Gastrocnemius medialis (tissue), 4 donors: ENCODE measurements around the gene BRPF1. TPM values are rescaled to one million over a fixed set of nuclear protein-coding genes. Genes with fewer than 3 reads are reported as not detected.

ENCODE experiments used
- ATAC-seq, 2 donors: fragments of 150-250 bp; one replicate each; pipeline ENCODE4 v1.9.1; 2016
- DNase-seq, 2 donors: peaks; one replicate each; pipeline ENCODE4 v3.0.0-alpha.2; 2019
- H3K27ac ChIP-seq, 4 donors: fragments of 200-600 bp; sonication (generic); 1 replicate in 1 of 4; 2 replicates in 3 of 4; pipeline ENCODE4 v1.5.1; 2016 to 2018; ENCODE audit warnings: mild to moderate bottlenecking in 2 of 4, moderate library complexity in 1 of 4
- H3K27me3 ChIP-seq, 3 donors: fragments of 200-600 bp; sonication (generic) in 2 of 3; 1 replicate in 1 of 3; 2 replicates in 2 of 3; pipeline versions ENCODE4 v1.5.1 to v1.6.0; 2016 to 2019; ENCODE audit warnings: mild to moderate bottlenecking in 1 of 3, moderate library complexity in 1 of 3
- H3K36me3 ChIP-seq, 2 donors: fragments of 200-600 bp; sonication (generic) in 1 of 2; one replicate each; pipeline ENCODE4 v1.5.1; 2017 to 2018
- H3K4me1 ChIP-seq, 2 donors: fragments of 200-600 bp; sonication (generic) in 1 of 2; one replicate each; pipeline ENCODE4 v1.5.1; 2016 to 2017; ENCODE audit warnings: mild to moderate bottlenecking in 2 of 2
- H3K4me3 ChIP-seq, 4 donors: fragments of 200-600 bp; sonication (generic) in 3 of 4; 1 replicate in 1 of 4; 2 replicates in 3 of 4; pipeline ENCODE4 v1.5.1; 2016 to 2019; ENCODE audit warnings: mild to moderate bottlenecking in 2 of 4
- H3K9me3 ChIP-seq, 3 donors: fragments of 200-600 bp; sonication (generic) in 2 of 3; 1 replicate in 1 of 3; 2 replicates in 2 of 3; pipeline ENCODE4 v1.5.1; 2016 to 2019
- POLR2A ChIP-seq, 2 donors: fragments of 450-650 bp; IDR thresholded peaks; one replicate each; pipeline ENCODE4 v1.6.1; 2017; ENCODE audit warnings: antibody characterized with exemption in 2 of 2, mild to moderate bottlenecking in 2 of 2, moderate library complexity in 2 of 2
- in situ Hi-C, 4 donors: fragments of 200-750 bp; cut with MboI; loops; one replicate each; pipeline versions ENCODE4 v1.15.0 to v1.8.0; 2017; ENCODE audit warnings: low sequenced_read_pairs in 4 of 4
- intact Hi-C: fragments of 100-400 bp; cut with DNase I; formaldehyde crosslinking; loops from one replicate; pipeline ENCODE4 v1.15.1; 2023; ENCODE audit warnings: low total_unique reads
- total RNA-seq, 4 donors: library from RNA; depleted of rRNA; stranded (reverse); fragments of >200 nt; gene quantifications; one replicate each; pipeline versions ENCODE4 v1.1.0 to v1.2.3, GENCODE V29; 2016
- TF ChIP-seq, protein P1 (sequence below), 5 experiments: fragments of 450-650 bp in 3 of 5; fragments of 200-600 bp in 2 of 5; sonication (generic) in 2 of 5; IDR thresholded peaks in 4 of 5; conservative IDR thresholded peaks in 1 of 5; 1 replicate in 4 of 5; 2 replicates in 1 of 5; pipeline ENCODE4 v1.5.1; 2016 to 2019; ENCODE audit warnings: antibody characterized with exemption in 5 of 5, mild to moderate bottlenecking in 3 of 5, moderate library complexity in 3 of 5

The BRPF1 gene
- total RNA-seq, 4 donors from 2014 or later, result 12.0 to 19.5 (median 14.7) TPM

DNA sequence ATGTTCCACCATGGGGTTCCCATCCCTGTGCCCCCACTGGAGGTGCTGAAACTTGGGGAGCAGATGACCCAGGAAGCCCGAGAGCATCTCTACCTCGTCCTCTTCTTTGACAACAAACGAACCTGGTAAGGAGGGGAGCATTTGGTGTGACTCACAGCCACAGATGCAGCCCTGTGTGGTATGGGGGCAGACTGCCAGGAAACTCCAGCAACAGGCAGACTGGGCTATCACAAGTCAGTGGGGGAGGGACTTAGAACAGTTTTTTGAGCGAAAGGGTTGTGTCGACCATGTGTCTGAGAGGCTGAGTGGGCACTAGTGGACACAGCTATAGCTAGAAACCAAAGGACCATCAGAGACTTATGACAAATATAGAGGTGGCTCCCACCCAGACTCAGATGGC is 14.8 kb downstream of the BRPF1 start:
- no peak overlapping the region for H3K27ac ChIP-seq
- in situ Hi-C loops, result no loop called here

DNA sequence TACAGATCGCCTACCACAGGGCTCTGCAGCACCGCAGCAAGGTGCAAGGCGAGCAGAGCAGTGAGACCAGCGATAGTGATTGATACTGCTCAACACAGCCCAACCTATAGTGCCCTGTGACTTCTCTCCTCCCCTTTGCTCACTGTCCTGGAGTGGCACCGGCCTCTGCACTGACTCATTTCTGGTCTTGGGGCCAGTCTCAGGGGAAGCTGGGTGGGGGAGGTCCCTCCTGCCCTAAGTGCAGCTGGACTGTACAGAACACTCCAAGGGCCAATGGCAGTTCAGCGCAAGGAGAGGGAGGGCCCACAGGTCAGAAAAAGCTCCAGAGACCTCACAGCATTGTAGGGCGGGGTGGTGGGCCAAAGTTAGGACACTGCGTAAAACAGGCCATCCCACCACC is 15.7 kb downstream of the BRPF1 start:
- Histone ChIP-seq H3K9me3 (no peaks in the 10 kb centered on the region), H3K36me3 (peaks cover 2 to 74% of the 10 kb centered on the region in 2 donors), H3K27ac (no peak overlapping the region), H3K4me3 (no peak overlapping the region), H3K4me1 (peaks cover 19 to 23% of the 10 kb centered on the region in 2 donors), H3K27me3 (no peaks in the 10 kb centered on the region)
- ATAC-seq (no peak), DNase-seq (no peak)
- intact Hi-C loops, result no loop called here
- no peak for TF ChIP-seq POLR2A (IDR thresholded peaks at IDR 0.05)
- TF ChIP-seq, protein P1, sequence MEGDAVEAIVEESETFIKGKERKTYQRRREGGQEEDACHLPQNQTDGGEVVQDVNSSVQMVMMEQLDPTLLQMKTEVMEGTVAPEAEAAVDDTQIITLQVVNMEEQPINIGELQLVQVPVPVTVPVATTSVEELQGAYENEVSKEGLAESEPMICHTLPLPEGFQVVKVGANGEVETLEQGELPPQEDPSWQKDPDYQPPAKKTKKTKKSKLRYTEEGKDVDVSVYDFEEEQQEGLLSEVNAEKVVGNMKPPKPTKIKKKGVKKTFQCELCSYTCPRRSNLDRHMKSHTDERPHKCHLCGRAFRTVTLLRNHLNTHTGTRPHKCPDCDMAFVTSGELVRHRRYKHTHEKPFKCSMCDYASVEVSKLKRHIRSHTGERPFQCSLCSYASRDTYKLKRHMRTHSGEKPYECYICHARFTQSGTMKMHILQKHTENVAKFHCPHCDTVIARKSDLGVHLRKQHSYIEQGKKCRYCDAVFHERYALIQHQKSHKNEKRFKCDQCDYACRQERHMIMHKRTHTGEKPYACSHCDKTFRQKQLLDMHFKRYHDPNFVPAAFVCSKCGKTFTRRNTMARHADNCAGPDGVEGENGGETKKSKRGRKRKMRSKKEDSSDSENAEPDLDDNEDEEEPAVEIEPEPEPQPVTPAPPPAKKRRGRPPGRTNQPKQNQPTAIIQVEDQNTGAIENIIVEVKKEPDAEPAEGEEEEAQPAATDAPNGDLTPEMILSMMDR (IDR thresholded peaks at IDR 0.05 in 4 of 5, conservative IDR thresholded peaks at IDR 0.05 in 1 of 5), result no peak
- in situ Hi-C loops, result no loop called here

More for the DNA sequence above, 14.8 kb downstream of the BRPF1 start:
- Histone ChIP-seq H3K4me3 (no peak overlapping the region), H3K27me3 (no peaks in the 10 kb centered on the region), H3K4me1 (peaks cover 19 to 20% of the 10 kb centered on the region in 2 donors), H3K36me3 (peaks cover 2 to 75% of the 10 kb centered on the region in 2 donors), H3K9me3 (no peaks in the 10 kb centered on the region)
- intact Hi-C loops, result no loop called here
- TF ChIP-seq POLR2A (IDR thresholded peaks at IDR 0.05), result no peak
- TF ChIP-seq, protein P1 (IDR thresholded peaks at IDR 0.05 in 4 of 5, conservative IDR thresholded peaks at IDR 0.05 in 1 of 5), result no peak
- DNase-seq (no peak), ATAC-seq (no peak)

DNA sequence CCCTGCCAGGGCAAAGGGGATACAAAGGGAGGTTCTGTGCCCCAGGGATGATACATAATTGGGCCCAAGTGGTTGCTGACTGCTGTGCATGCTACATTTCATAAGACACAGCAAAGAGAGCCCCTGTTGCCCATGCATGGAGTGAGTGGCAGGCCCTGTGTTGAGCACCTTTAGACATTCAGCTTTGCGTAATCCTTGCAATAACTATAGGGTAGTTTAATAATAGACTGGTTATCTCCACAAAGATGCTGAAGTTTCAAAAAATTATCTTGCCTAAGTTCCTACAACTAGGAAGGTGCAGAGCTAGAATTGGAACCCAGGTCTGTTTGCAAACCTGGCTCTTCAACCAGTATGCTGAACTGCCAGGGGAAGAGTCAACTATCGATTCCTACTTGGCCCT is 16.5 kb downstream of the BRPF1 start:
- H3K9me3 ChIP-seq, result no peaks in the 10 kb centered on the region
- peaks cover 19 to 23% of the 10 kb centered on the region in 2 donors for H3K4me1 ChIP-seq
- H3K36me3 ChIP-seq, result peaks cover 2 to 66% of the 10 kb centered on the region in 2 donors
- intact Hi-C loops (loop anchor here (2.0 kb wide), 1 partner anchor 99 kb away; the partner anchor contains the start of gene MTMR14), in situ Hi-C loops (no loop called here)
- ATAC-seq (no peak), DNase-seq (no peak)
- no peak overlapping the region for H3K4me3 ChIP-seq
- H3K27me3 ChIP-seq, result no peaks in the 10 kb centered on the region
- H3K27ac ChIP-seq, result peak overlapping the region in 1 of 4 donors; percentile 98
- no peak for TF ChIP-seq POLR2A (IDR thresholded peaks at IDR 0.05)
- TF ChIP-seq, protein P1 (IDR thresholded peaks at IDR 0.05 in 4 of 5, conservative IDR thresholded peaks at IDR 0.05 in 1 of 5), result no peak

DNA sequence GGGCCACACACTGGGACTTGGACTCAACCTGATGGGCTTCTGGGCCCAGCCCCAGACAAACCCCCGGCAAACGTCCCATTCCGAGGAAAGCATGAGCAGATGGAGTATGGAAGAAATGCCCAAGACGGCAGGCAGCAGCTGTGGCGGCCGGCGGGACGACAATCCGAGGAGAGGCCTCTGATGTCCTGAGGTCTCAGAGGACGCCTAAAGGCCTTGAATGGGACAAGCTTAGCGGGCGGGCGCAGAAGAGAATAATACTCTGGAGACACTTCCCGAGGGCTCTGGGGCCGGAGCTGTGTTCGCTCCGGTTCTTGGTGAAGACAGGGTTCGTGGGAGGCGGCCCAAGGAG is 17.7 kb downstream of the BRPF1 start:
- TF ChIP-seq, protein P1 (IDR thresholded peaks at IDR 0.05 in 4 of 5, conservative IDR thresholded peaks at IDR 0.05 in 1 of 5), result no peak
- TF ChIP-seq POLR2A (IDR thresholded peaks at IDR 0.05), result no peak
- Histone ChIP-seq H3K4me1 (peaks cover 19 to 23% of the 10 kb centered on the region in 2 donors), H3K36me3 (peaks cover 2 to 55% of the 10 kb centered on the region in 2 donors), H3K9me3 (no peaks in the 10 kb centered on the region), H3K27ac (peak overlapping the region; percentile 88 to 99 (median 97)), H3K27me3 (no peaks in the 10 kb centered on the region), H3K4me3 (peak overlapping the region; percentile 77 to 95 (median 84))
- in situ Hi-C loops (no loop called here), intact Hi-C loops (loop anchor here (1.0 to 2.0 kb wide), 3 partner anchors 18 to 100 kb away; partner anchors contain the start of genes BRPF1, MTMR14 and TADA3)
- DNase-seq, result peak in 1 of 2 donors; percentile 28
- peak; percentile 37 to 39 for ATAC-seq
